Stimulated activated CD4-positive, alpha-beta T cell treated with anti-CD3 and anti-CD28 coated beads, TNF-alpha, amount 100 ng/mL, for 1 hour (primary cell): ENCODE data around the gene KRTAP4-6.
"Not testable (repeated sequence)": the region's sequence is repeated elsewhere in the genome, so short reads cannot be mapped to it uniquely, and the experiment has no call there.

Experiments
- DNase-seq, 3 donors: peaks; one replicate each; pipeline ENCODE4 v3.0.0-alpha.2; 2020; ENCODE audit warnings: low read depth in 3 of 3, low spot score in 1 of 3

Gene KRTAP4-6

DNA sequence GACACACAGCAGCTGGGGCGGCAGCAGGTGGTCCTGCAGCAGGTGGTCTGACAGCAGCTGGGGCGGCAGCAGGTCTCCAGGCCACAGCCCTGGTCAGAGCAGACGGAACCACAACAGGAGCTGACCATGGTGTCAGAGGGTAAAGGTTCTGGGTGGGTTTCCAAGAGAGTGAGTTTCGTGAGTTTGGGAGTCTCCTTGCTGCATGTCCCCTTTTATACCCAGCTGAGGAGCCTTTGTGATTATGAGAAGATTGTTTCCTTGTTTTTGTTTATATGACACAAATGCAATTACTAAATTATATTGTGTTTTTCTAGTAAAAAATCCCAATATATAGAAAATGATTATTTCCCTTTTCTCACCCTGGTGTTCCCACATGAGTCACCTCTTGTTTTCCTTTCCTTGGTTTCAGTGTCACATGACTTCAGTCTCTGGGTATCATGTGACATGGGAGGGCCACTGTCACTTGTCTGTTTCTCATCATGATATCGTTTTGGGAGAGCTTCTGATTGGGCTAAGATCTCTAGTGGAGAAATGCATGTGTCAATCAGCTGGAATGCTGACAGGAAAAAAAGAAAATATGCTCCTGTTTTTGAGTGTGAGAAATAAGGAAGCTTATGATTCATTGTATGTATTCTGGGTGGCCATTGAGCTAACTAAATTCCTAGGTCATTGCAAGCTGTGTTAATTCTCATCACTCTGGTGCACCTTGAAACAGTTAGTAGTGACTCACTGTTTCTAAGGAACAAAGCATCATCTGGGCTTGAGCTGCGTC, at the start of gene KRTAP4-6:
Gene KRTAP4-6, minus strand, starts transcription at position 185 of the 772 bp plus-strand sequence. Its CDS starts 57 bp downstream, at position 128.
- no peak for DNase-seq

DNA sequence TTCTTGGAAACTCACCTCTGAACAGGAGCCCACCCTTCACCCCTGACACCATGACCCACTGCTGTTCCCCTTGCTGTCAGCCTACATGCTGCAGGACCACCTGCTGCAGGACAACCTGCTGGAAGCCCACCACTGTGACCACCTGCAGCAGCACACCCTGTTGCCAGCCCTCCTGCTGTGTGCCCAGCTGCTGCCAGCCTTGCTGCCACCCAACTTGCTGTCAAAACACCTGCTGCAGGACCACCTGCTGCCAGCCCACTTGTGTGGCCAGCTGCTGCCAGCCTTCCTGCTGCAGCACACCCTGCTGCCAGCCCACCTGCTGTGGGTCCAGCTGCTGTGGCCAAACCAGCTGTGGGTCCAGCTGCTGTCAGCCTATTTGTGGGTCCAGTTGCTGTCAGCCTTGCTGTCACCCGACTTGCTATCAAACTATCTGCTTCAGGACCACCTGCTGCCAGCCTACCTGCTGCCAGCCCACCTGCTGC, 49.5 kb upstream of the KRTAP4-6 start, which contains the start of gene KRTAP9-1:
Gene KRTAP9-1, plus strand, starts transcription at position 51 of the 482 bp plus-strand sequence. Its CDS starts 0 bp downstream, at position 51.
- not testable (repeated sequence) for DNase-seq

DNA sequence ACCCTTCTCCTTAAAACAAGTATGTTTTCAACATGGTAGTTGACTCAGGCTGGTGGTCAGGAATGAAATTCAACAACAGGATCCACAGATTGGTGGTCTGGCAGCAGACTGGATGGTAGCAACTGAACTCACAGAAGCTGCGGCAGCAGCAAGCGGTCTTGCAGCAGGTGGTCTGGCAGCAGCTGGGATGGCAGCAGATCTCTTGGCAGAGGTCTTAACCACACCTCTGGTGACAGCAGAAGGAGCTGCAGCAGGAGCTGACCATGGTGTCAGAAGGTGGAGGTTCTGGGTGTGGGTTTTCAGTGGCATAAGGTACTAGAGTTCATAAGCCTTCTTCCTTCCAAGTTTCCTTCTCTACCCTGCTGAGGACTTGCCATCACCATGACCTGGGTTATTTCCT, 46.5 kb upstream of the KRTAP4-6 start:
- no peak for DNase-seq

DNA sequence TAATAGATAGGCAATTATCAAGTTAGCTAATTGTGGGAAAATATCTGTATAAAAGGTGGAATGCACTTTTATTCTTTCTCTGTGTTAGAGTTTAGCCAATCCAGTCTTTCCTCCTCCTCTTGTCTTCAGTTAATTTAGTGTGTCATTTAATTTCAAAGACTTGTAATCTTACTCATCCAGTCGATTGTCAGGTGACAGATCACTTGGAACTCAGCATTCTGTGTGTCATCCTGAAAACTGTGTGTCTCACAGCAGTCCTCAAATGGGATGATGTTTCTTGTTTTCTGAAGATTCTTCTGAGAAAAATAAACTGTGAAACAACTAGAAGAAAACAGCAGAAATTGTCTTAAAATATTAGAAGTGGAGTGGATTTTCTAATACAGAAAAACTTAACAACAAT, 44.7 kb upstream of the KRTAP4-6 start:
- no peak for DNase-seq

DNA sequence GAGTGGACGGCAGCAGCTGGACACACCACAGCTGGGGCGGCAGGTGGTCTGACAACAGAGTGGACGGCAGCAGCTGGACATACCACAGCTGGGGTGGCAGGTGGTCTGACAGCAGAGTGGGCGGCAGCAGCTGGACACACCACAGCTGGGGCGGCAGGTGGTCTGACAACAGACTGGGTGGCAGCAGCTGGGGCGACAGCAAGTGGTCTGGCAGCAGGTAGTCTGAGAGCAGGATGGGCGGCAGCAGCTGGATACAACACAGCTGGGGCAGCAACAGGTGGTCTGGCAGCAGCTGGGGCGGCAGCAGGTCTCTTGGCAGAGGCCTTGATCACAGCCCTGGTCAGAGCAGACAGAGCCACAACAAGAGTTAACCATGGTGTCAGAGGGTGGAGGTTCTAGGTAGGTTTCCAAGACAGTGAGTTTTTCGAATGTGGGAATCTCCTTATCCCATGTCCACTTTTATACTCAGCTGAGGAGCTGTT, 44.2 kb upstream of the KRTAP4-6 start, which contains the start of gene KRTAP4-1:
Gene KRTAP4-1, minus strand, starts transcription at position 432 of the 482 bp plus-strand sequence. Its CDS starts 57 bp downstream, at position 375.
- no peak for DNase-seq

DNA sequence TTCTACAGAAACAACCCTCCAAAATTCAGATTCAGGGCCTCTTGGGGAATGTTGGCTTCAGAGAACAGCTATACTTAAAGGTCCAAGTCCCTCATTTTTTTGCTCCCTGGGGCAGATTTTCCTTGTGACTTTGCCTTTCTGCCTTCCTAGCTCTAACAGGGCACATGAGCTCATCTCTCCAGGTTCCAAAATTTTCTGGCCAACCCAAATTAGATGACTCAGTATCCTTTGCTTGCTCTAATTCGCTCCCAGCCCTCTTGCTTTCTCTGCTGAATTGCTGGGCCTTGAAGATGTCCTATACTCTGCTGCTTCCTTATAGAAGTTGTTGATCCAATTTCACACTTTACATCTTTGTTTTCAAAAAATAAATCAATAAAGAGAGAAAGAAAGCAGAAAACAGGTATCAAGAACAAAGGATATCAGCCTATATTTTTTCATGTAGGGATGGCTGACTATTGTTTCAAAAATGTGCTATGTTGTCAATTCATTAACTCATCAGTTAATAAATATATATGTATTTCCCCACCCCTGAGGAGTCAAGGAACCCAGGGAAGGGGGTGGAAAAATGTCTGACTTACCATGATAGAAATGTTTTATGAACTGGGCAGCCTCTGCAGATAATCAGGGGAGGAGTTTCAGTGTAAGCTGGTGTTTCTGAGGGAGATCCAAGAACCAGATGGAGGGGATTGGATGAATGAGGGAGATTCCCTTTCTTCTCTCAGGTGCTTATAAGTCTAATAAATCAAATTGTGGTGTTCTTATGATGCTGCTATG, 38.7 kb upstream of the KRTAP4-6 start:
- DNase-seq = no peak

DNA sequence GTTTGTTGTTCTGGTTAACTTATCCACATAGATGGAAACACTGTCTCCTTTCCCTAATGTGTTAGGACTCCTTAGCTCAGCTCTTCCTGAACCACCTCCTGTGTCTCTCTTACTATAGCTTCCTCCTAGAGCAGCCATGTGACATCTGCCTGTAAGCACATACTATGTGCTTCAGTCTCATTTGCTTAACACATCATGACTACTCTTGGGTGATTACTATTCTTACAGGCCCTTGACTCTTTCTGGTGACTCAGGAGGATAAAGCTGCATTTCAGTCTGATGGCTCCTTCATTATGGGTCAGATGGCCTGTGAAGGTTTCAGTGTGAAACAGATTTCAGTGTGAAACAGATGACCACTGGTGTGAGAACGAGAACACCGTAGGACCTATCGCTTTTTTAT, 38.0 kb upstream of the KRTAP4-6 start:
- no peak for DNase-seq

DNA sequence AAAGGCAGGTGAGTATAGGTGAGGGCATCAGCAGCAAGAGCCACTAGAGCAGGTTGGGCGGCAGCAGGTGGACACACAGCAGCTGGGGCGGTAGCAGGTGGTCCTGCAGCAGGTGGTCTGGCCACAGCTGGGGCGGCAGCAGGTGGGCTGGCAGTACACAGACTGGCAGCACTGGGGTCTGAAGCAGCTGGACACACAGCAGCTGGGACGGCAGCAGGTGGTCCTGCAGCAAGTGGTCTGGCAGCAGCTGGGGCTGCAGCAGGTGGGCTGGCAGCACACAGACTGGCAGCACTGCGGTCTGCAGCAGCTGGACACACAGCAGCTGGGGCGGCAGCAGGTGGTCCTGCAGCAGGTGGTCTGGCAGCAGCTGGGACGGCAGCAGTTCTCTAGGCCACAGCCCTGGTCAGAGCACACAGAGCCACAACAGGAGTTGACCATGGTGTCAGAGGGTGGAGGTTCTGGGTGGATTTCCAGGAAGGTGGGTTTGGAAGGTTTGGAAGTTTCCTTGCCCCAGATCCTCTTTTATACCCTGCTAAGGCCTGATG, 37.5 kb upstream of the KRTAP4-6 start, which contains the start of gene KRTAP4-2:
Gene KRTAP4-2, minus strand, starts transcription at position 495 of the 545 bp plus-strand sequence. Its CDS starts 57 bp downstream, at position 438.
- DNase-seq = no peak

DNA sequence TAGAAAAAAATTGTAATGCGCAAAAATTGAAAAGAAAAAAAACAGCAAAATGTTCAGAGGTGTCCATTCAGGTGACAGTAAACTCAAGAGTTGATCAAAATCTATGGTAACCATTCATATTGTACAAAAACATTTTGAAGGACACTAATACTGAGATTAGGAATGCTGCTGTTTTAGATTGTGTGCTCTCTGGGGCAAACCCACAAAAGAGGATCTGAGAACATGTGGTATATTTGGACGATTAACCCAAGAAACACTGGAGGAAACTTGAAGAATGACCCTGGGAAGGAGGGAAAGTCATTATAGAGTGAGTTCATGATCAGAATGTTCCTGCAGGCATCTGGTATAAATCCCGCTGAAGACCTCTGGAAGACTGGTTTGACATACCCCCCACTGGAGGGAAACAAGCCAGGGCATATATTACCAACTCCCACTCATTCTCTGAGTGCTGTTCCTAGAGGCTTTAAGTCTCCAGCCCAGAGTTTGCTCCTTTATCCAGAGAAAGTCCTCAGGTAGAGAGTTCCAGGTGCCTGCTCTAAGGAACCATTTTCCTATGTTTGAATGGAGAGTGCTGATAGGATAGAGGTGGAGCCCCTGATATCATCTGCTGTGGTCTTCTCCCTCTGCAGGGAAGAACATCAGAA, 36.5 kb upstream of the KRTAP4-6 start:
- DNase-seq = no peak

DNA sequence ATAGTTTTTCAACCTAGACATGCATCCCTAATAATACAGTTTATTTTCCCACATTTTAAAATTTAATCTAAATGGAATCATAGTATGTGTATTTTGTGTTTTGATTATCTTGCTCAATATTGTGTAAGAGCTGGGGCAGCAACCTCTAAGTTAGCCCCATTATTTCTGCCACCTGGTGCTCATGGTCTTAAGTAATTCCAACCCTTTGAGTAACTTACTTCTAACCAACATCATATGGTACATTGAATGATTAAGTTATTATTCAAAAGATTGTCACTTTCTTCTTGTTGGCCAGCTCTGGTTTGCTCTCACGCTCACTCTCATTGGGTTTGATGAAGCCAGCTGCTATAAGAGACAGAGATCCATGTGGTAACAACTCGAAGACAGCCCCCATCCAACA, 31.5 kb upstream of the KRTAP4-6 start:
- DNase-seq = no peak

DNA sequence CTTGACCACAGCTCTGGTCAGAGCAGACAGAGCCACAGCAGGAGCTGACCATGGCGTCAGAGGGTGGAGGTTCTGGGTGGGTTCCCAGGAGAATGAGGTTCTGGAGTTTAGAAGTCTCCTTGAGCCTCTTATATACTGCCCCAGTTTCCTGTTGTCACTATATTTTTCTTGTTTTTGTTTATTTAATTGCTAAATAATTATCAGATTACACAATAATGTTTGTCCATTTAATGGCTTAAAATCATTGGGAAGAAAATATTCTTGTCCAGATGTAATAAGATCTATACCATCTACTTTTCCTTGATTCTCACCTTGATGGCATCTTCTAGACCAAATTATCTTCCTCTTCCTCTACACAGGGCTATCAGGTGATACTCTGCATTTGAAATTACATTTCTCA, 27.8 kb upstream of the KRTAP4-6 start, which contains the start of gene KRTAP4-3:
Gene KRTAP4-3, minus strand, starts transcription at position 101 of the 400 bp plus-strand sequence. Its CDS starts 49 bp downstream, at position 52.
- no peak for DNase-seq

DNA sequence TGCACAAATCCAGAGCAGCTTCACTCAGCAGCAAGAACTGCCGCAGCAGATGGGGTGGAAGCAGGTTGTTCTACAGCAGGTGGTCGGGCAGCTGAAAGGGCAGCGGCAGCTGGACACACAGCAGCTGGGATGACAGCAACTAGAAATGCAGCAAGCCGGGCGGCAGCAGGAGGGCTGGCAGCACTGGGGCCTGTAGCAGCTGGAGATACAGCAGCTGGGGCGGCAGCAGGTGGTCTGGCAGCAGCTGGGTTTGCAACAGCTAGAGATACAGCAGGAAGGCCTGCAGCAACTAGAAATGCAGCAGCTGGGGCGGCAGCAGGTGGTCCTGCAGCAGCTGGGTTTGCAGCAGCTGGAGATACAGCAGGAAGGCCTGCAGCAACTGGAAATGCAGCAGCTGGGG, 27.2 kb upstream of the KRTAP4-6 start:
- DNase-seq = no peak

DNA sequence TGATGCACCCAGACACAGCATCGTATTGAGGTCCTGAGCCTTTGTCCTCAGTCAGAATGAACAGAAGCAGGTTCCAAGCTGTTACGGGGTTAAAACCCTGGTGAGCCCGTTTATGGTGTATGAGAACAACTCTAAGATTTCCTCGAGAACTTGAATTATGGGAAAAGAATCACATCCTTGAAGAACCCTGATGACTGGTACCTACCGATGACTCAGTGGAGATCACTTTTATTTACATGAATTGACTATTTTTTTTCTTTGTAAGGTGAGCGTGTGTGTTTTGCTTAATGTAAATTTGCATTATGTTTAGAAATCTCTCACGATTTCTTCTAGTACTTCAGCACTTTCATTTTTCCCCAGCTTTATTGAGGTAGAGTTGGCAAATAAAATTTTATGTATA, 23.5 kb upstream of the KRTAP4-6 start:
- no peak for DNase-seq

DNA sequence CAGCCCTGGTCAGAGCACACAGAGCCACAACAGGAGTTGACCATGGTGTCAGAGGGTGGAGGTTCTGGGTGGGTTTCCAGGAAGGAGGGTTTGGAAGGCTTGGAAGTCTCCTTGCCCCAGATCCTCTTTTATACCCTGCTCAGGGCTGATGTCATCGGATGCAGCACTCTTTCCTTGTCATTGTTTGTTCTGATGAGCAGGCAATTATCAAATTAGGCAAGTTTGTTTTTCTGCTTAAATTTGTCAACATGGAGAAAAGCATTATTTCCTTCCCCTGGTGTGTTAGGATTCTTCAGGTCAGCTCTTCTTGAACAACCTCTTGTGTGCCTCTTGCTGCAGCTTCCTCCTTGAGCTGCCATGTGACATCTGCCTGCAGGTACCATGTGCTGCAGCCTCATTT, 20.3 kb upstream of the KRTAP4-6 start, which contains the start of gene KRTAP4-4:
Gene KRTAP4-4, minus strand, starts transcription at position 101 of the 400 bp plus-strand sequence. Its CDS starts 57 bp downstream, at position 44.
- no peak for DNase-seq

DNA sequence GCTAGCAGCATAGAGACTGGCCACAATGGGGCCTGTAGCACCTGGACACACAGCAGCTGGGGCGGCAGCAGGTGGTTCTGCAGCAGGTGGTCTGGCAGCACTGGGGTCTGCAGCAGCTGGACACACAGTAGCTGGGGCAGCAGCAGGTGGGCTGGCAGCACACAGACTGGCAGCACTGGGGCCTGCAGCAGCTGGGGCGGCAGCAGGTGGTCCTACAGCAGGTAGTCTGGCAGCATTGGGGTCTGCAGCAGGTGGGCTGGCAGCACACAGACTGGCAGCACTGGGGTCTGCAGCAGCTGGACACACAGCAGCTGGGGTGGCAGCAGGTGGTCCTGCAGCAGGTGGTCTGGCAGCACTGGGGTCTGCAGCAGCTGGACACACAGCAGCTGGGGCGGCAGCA, 19.8 kb upstream of the KRTAP4-6 start:
- not testable (repeated sequence) for DNase-seq

DNA sequence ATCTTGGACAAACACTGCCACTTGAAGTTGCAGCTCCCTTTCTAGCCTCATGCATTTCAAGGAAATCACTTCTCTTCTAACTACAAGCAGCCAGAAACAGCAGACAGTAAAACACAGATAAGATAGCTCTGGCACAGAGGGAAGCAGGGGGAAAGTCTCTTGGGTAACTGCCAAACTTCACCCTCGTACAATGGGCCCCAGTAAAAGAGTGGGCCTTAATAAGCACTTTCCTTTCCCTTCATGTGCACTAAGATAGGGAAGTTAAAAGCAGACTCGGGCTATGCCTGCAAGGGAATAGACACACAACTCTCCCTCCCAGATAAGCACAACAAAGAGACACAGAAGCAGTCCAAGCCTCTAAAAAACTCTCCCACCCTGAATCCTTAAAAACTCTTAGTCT, 13.5 kb upstream of the KRTAP4-6 start:
- DNase-seq = no peak

DNA sequence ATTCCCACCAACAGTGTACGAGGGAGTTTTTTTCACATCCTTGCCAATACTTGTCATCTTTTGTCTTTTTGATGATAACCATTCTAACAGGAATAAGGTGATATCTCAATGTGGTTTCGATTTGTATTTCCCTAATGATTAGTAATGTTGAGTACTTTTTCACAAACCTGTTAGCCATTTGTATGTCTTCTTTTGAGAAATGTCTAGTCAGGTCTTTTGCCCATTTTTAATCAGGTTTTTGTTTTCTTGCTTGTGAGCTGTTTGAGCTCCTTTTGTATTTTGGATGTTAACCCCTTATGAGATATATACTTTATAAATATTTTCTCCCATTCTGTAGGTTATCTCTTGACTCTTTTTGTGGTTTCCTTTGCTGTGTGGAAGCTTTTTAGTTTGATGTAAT, 11.2 kb upstream of the KRTAP4-6 start:
- no peak for DNase-seq

DNA sequence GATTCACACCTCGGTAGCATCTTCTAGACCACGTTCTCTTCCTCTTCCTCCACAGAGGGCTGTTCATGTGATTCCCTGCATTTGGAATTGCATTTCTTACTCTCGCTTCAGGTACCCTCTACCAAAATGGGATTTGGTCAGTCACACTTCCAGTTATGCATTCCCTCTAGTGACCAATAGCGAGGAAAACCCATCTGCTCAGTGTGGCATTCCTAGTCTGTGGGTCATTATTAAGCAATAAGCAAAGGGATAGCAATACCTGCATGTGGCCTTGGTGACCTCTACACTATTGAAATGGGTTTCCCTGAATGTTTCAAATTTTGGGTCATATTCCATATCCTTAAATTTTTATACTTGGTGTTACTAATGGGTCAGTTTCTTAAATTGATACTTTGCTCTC, 9.7 kb upstream of the KRTAP4-6 start:
- DNase-seq = no peak

DNA sequence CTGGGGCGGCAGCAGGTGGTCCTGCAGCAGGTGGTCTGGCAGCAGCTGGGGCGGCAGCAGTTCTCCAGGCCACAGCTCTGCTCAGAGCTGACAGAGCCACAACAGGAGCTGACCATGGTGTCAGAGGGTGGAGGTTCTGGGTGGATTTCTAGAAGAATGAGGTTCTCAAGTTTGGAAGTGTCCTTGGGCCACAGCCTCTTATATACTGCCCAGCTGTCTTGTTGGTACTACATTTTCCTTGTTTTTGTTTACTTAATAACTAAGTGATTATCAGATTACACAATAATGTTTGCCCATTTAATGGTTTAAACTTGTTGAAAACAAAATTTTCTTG, 9.3 kb upstream of the KRTAP4-6 start, which contains the start of gene KRTAP4-5:
Gene KRTAP4-5, minus strand, starts transcription at position 174 of the 334 bp plus-strand sequence. Its CDS starts 58 bp downstream, at position 116.
- DNase-seq = no peak

DNA sequence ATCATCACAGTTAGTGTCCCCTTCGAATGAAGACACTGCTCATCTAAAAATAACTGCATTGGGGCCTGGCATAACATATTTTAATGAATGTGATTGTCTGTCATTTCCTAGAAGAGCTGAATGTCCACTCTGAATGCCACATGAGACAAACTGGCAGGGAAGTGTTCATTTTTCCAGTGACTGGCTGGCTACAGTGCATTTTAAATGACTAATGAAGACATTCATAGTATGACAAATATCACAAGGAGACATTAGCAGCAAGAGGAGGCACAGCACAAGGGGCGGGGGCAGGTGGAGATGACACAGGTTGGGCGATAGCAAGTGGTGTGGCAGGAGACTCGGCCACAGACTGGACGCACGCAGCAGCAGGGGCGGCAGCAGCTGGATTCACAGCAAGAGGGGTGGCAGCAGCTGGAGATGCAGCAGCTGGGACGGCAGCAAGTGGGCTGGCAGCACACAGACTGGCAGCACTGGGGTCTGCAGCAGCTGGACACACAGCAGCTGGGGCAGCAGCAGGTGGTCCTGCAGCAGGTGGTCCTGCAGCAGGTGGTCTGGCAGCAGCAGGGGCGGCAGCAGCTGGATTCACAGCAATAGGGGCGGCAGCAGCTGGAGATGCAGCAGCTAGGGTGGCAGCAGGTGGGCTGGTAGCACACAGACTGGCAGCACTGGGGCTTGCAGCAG, 8.8 kb upstream of the KRTAP4-6 start:
- DNase-seq = not testable (repeated sequence)
